Measurements from ENCODE around the gene LPAR5. TPM values are rescaled to one million over a fixed set of nuclear protein-coding genes. Genes with fewer than 3 reads are reported as not detected.
A peak's percentile ranks its signal among the peaks of the same experiment; 100 is the strongest.

LPAR5 gene
- total RNA-seq, 1 experiment from 2014 or later = 0.22 TPM

- Histone ChIP-seq H4K8ac (replicated peaks; ENCODE audit: insufficient read length, low read depth, low read length) (no peak overlapping the region), H2BK12ac (ENCODE audit: insufficient read length, low read depth, low read length) (no peak overlapping the region), H3K56ac (ENCODE audit: insufficient read length, low read depth, low read length) (no peak overlapping the region), H3K9me3 (ENCODE audit: control insufficient read depth, low read depth, low read length) (no peaks in the 10 kb centered on the region), H3K79me2 (ENCODE audit: insufficient read depth, low read length) (no peaks in the 10 kb centered on the region), H4K91ac (ENCODE audit: insufficient read length, low read depth, low read length) (no peak overlapping the region), H3K23ac (ENCODE audit: insufficient read length, low read depth, low read length) (no peak overlapping the region), H2BK15ac (ENCODE audit: low read depth, low read length) (no peak overlapping the region), H3K79me1 (ENCODE audit: insufficient read depth, low read depth, low read length, poor library complexity, severe bottlenecking) (no peaks in the 10 kb centered on the region), H2AFZ (ENCODE audit: low read length) (no peak overlapping the region), H4K5ac (ENCODE audit: insufficient read length, low read depth, low read length) (no peak overlapping the region), H2AK5ac (ENCODE audit: insufficient read length, low read length) (no peak overlapping the region), H2BK120ac (ENCODE audit: low read depth, low read length, poor library complexity, severe bottlenecking) (no peak overlapping the region), H4K20me1 (ENCODE audit: control insufficient read depth, insufficient read depth, insufficient read length) (no peaks in the 10 kb centered on the region), H3K23me2 (ENCODE audit: insufficient read length, low read depth, low read length, poor library complexity, severe bottlenecking) (no peaks in the 10 kb centered on the region), H3K14ac (ENCODE audit: insufficient read depth, low read length) (0 out of 2 replicates have a peak overlapping the region, but pooled peaks have one; percentile 19), H3K18ac (ENCODE audit: insufficient read length, low read depth, low read length) (no peak overlapping the region), H2BK20ac (ENCODE audit: low read depth, low read length, poor library complexity, severe bottlenecking) (no peak overlapping the region), H3K9ac (ENCODE audit: extremely low read depth, insufficient read length, low read length) (no peak overlapping the region), H3K4me1 (ENCODE audit: insufficient read depth, low read length) (no peaks in the 10 kb centered on the region), H3K27me3 (ENCODE audit: insufficient read depth, low read length) (no peaks in the 10 kb centered on the region), H3T11ph (ENCODE audit: low read length) (no peak overlapping the region), H3K4ac (ENCODE audit: low read depth, low read length) (no peak overlapping the region), H3K27ac (ENCODE audit: insufficient read length, low read depth, low read length) (no peak overlapping the region), H2BK5ac (ENCODE audit: insufficient read length, low read length) (no peak overlapping the region), H3K4me2 (ENCODE audit: insufficient read depth, insufficient read length, low read length) (no peak overlapping the region)
- peaks cover 13% of the 10 kb centered on the region for H3K27me3 Mint-ChIP-seq (ENCODE audit: low read depth)
- no peaks in the 10 kb centered on the region for H3K9me3 Mint-ChIP-seq
- TF ChIP-seq CTCF (conservative IDR thresholded peaks at IDR 0.05) = no peak
- H3K4me3 Mint-ChIP-seq = no peak overlapping the region
- H3K4me1 Mint-ChIP-seq = peaks cover 19 to 30% of the 10 kb centered on the region in 2 experiments
- WGBS (ENCODE audit: extremely low coverage, insufficient read length, low lambda C conversion rate) = no CpG with 5 or more reads among the region's 3 CpGs
- no peak for DNase-seq
- no peaks in the 10 kb centered on the region for H3K36me3 Mint-ChIP-seq (ENCODE audit: insufficient read depth in 1 of 3, low read depth in 3 of 3)
- H3K27ac Mint-ChIP-seq = 0 out of 7 replicates have a peak overlapping the region, but pooled peaks of 1 of the 3 experiments have one; percentile 14
Measured at GRCh38 chr12:6631549-6631961, 4.2 kb downstream of the LPAR5 start.

Measured in H9 (cell line).